Bronchial epithelial cell (primary cell): ENCODE measurements around the gene SPC24. TPM values are rescaled to one million over a fixed set of nuclear protein-coding genes. Genes with fewer than 3 reads are reported as not detected.
"Not testable (repeated sequence)": the region's sequence is repeated elsewhere in the genome, so short reads cannot be mapped to it uniquely, and the experiment has no call there.

Experiments
- DNase-seq: peaks from one replicate; pipeline ENCODE4 v3.0.0-alpha.2; 2010; ENCODE audit warnings: low read depth
- FAIRE-seq: peaks from 2 replicates; lab custom pipeline; 2011; peaks lifted over from hg19 to GRCh38; lab: Jason Lieb, UNC
- H3K27me3 ChIP-seq: 2 replicates; pipeline ENCODE4 v1.5.1; 2011; ENCODE audit warnings: low read length; ENCODE audit not compliant: control insufficient read depth, insufficient read depth
- H3K36me3 ChIP-seq: 2 replicates; pipeline ENCODE4 v1.5.1; 2011; ENCODE audit warnings: low read length; ENCODE audit not compliant: control insufficient read depth, insufficient read depth
- H3K4me3 ChIP-seq: 2 replicates; pipeline ENCODE4 v1.5.1; 2011; ENCODE audit warnings: mild to moderate bottlenecking, low read depth, low read length, control low read depth
- CTCF ChIP-seq: IDR thresholded peaks from 2 replicates; pipeline ENCODE4 v1.5.1; 2011; ENCODE audit warnings: mild to moderate bottlenecking, moderate library complexity, low read length, control low read depth, inconsistent platforms; ENCODE audit not compliant: insufficient read depth, severe bottlenecking
- total RNA-seq: library from RNA; depleted of rRNA; stranded (reverse); fragments of >200 nt; gene quantifications from 2 replicates; pipeline ENCODE4 v1.2.1, GENCODE V29; 2014

SPC24 gene
- total RNA-seq, 1 donor from 2014 or later: 1.6 TPM

GRCh38 chr19:11165486-11166030 is 10.0 kb upstream of the SPC24 start:
- Histone ChIP-seq H3K4me3 (no peak overlapping the region), H3K27me3 (no peaks in the 10 kb centered on the region), H3K36me3 (peaks cover 3% of the 10 kb centered on the region)
- no peak for TF ChIP-seq CTCF
- FAIRE-seq: no peak
- DNase-seq: no peak

GRCh38 chr19:11164879-11165406 is 9.4 kb upstream of the SPC24 start:
- DNase-seq (no peak), FAIRE-seq (no peak)
- Histone ChIP-seq H3K36me3 (peaks cover 3% of the 10 kb centered on the region), H3K4me3 (no peak overlapping the region), H3K27me3 (no peaks in the 10 kb centered on the region)
- TF ChIP-seq CTCF: no peak

- Histone ChIP-seq H3K36me3 (peaks cover 2% of the 10 kb centered on the region), H3K4me3 (no peak overlapping the region), H3K27me3 (no peaks in the 10 kb centered on the region)
- no peak for FAIRE-seq
- TF ChIP-seq CTCF: no peak
- no peak for DNase-seq
These were observed 8.7 kb upstream of the SPC24 start for GRCh38 chr19:11164296-11164695.

- not testable (repeated sequence) for H3K27me3 ChIP-seq, FAIRE-seq, H3K4me3 ChIP-seq, H3K36me3 ChIP-seq, DNase-seq
These were observed 4.8 kb upstream of the SPC24 start for GRCh38 chr19:11160440-11160768.

GRCh38 chr19:11159598-11160439 is 4.2 kb upstream of the SPC24 start:
- TF ChIP-seq CTCF: no peak
- no peak overlapping the region for H3K4me3 ChIP-seq
- no peaks in the 10 kb centered on the region for H3K36me3 ChIP-seq
- no peaks in the 10 kb centered on the region for H3K27me3 ChIP-seq
- FAIRE-seq (no peak), DNase-seq (no peak)

GRCh38 chr19:11154683-11155047 is 917 bp downstream of the SPC24 start:
- H3K4me3 ChIP-seq: no peak overlapping the region
- no peaks in the 10 kb centered on the region for H3K27me3 ChIP-seq
- TF ChIP-seq CTCF: no peak
- no peaks in the 10 kb centered on the region for H3K36me3 ChIP-seq
- no peak for FAIRE-seq
- no peak for DNase-seq
